HuH-7.5 (cell line): ENCODE results near the gene CLIP2.
"Not testable (repeated sequence)": the region's sequence is repeated elsewhere in the genome, so short reads cannot be mapped to it uniquely, and the experiment has no call there.

Experiments used
- DNase-seq: peaks from one replicate; pipeline ENCODE4 v3.0.0; 2011; ENCODE audit warnings: low spot score

CLIP2 gene

GRCh38 chr7:74297516-74298233 is 8.5 kb downstream of the CLIP2 start:
- DNase-seq, result no peak

- DNase-seq, result no peak
Measured at GRCh38 chr7:74299401-74299800, 10.2 kb downstream of the CLIP2 start.

GRCh38 chr7:74300926-74301325 is 11.7 kb downstream of the CLIP2 start:
- no peak for DNase-seq

GRCh38 chr7:74302745-74303221 is 13.6 kb downstream of the CLIP2 start:
- no peak for DNase-seq

- DNase-seq, result no peak
Measured at GRCh38 chr7:74304550-74304949, 15.3 kb downstream of the CLIP2 start.

- DNase-seq, result no peak
Measured at GRCh38 chr7:74306004-74306729, 17.0 kb downstream of the CLIP2 start.

GRCh38 chr7:74306730-74307469 is 17.7 kb downstream of the CLIP2 start:
- DNase-seq, result no peak

- DNase-seq, result no peak
Measured at GRCh38 chr7:74307738-74308505, 18.7 kb downstream of the CLIP2 start.

GRCh38 chr7:74309181-74309580 is 20.0 kb downstream of the CLIP2 start:
- no peak for DNase-seq

- no peak for DNase-seq
Measured at GRCh38 chr7:74311305-74311744, 22.1 kb downstream of the CLIP2 start.

- DNase-seq, result no peak
Measured at GRCh38 chr7:74312418-74313028, 23.3 kb downstream of the CLIP2 start.

GRCh38 chr7:74315891-74316290 is 26.7 kb downstream of the CLIP2 start:
- not testable (repeated sequence) for DNase-seq

- DNase-seq, result no peak
Measured at GRCh38 chr7:74317146-74317782, 28.1 kb downstream of the CLIP2 start.

- DNase-seq, result no peak
Measured at GRCh38 chr7:74318043-74318442, 28.8 kb downstream of the CLIP2 start.

- no peak for DNase-seq
Measured at GRCh38 chr7:74320645-74321221, 31.5 kb downstream of the CLIP2 start.

GRCh38 chr7:74322892-74323291 is 33.7 kb downstream of the CLIP2 start:
- not testable (repeated sequence) for DNase-seq

- DNase-seq, result no peak
Measured at GRCh38 chr7:74324531-74325209, 35.5 kb downstream of the CLIP2 start.

GRCh38 chr7:74325210-74325565 is 36.0 kb downstream of the CLIP2 start:
- DNase-seq, result no peak

GRCh38 chr7:74329225-74329624 is 40.0 kb downstream of the CLIP2 start:
- DNase-seq, result no peak
